HepG2 (cell line): Measurements from ENCODE around the gene ETHE1. TPM values are rescaled to one million over a fixed set of nuclear protein-coding genes. Genes with fewer than 3 reads are reported as not detected.

ENCODE experiments used
- ADNP ChIP-seq: sonication (generic); formaldehyde crosslinking; IDR thresholded peaks from 2 replicates; pipeline ENCODE4 v1.4.0; 2020; ENCODE audit warnings: missing genetic modification reagents
- CBX5 ChIP-seq: sonication (generic); formaldehyde crosslinking; IDR thresholded peaks from 2 replicates; pipeline ENCODE4 v1.4.0; 2020; ENCODE audit warnings: missing genetic modification reagents, borderline replicate concordance
- FOXJ3 ChIP-seq: sonication (generic); formaldehyde crosslinking; IDR thresholded peaks from 2 replicates; pipeline ENCODE4 v1.4.0; 2020; ENCODE audit warnings: missing genetic modification reagents, mild to moderate bottlenecking, borderline replicate concordance
- FOXK2 ChIP-seq: fragments of 450-650 bp; IDR thresholded peaks from 2 replicates; pipeline ENCODE4 v1.6.1; 2016
- ISX ChIP-seq: sonication (generic); formaldehyde crosslinking; conservative IDR thresholded peaks from 2 replicates; pipeline ENCODE4 v1.5.0; 2020; ENCODE audit warnings: missing genetic modification reagents
- PHF5A ChIP-seq: IDR thresholded peaks from one replicate; pipeline ENCODE4 v1.6.1; 2018; ENCODE audit warnings: low read depth, missing genetic modification reagents; ENCODE audit not compliant: unreplicated experiment
- SP4 ChIP-seq: sonication (generic); formaldehyde crosslinking; IDR thresholded peaks from 2 replicates; pipeline ENCODE4 v1.8.1; 2023; ENCODE audit warnings: mild to moderate bottlenecking, missing genetic modification reagents
- TEAD2 ChIP-seq: sonication (generic); formaldehyde crosslinking; IDR thresholded peaks from 2 replicates; pipeline ENCODE4 v1.9.0; 2021; ENCODE audit warnings: missing genetic modification reagents
- ZNF136 ChIP-seq: sonication (generic); formaldehyde crosslinking; IDR thresholded peaks from 2 replicates; pipeline ENCODE4 v1.8.1; 2022; ENCODE audit warnings: low read depth, mild to moderate bottlenecking, moderate library complexity, missing genetic modification reagents
- ZNF337 ChIP-seq: sonication (generic); formaldehyde crosslinking; IDR thresholded peaks from 2 replicates; pipeline ENCODE4 v1.5.1; 2020; ENCODE audit warnings: missing genetic modification reagents, low read depth, mild to moderate bottlenecking, borderline replicate concordance
- ZNF382 ChIP-seq: sonication (generic); formaldehyde crosslinking; IDR thresholded peaks from 2 replicates; pipeline ENCODE4 v1.5.0; 2020; ENCODE audit warnings: missing genetic modification reagents, mild to moderate bottlenecking, borderline replicate concordance
- ZNF564 ChIP-seq: sonication (generic); formaldehyde crosslinking; IDR thresholded peaks from 2 replicates; pipeline ENCODE4 v1.8.1; 2023; ENCODE audit warnings: mild to moderate bottlenecking, missing genetic modification reagents
- ZNF572 ChIP-seq: sonication (generic); formaldehyde crosslinking; IDR thresholded peaks from 2 replicates; pipeline ENCODE4 v1.5.1; 2020; ENCODE audit warnings: mild to moderate bottlenecking, missing genetic modification reagents
- ZNF616 ChIP-seq: sonication (generic); formaldehyde crosslinking; IDR thresholded peaks from 2 replicates; pipeline ENCODE4 v1.5.0; 2020; ENCODE audit warnings: low read depth, mild to moderate bottlenecking, missing genetic modification reagents
- ZNF678 ChIP-seq: sonication (generic); formaldehyde crosslinking; IDR thresholded peaks from 2 replicates; pipeline ENCODE4 v1.4.0; 2020; ENCODE audit warnings: mild to moderate bottlenecking, missing genetic modification reagents
- ZNF878 ChIP-seq: sonication (generic); formaldehyde crosslinking; IDR thresholded peaks from 2 replicates; pipeline ENCODE4 v1.8.1; 2023; ENCODE audit warnings: mild to moderate bottlenecking, missing genetic modification reagents, moderate library complexity
- polyA plus RNA-seq, 8 experiments: library from polyadenylated mRNA; depleted of rRNA in 3 of 8; stranded (reverse) in 7 of 8; unstranded in 1 of 8; fragments of >200 nt; fragmentation: Illumina TruSeq in 4 of 8; extraction: Trizol in 4 of 8; gene quantifications; 2 replicates each; pipeline versions ENCODE4 v1.2.1 to v1.2.3, GENCODE V29; 2011 to 2016; ENCODE audit warnings: low read depth in 4 of 8, missing spikeins in 1 of 8, mixed read lengths in 1 of 8; ENCODE audit not compliant: insufficient read depth in 1 of 8
- total RNA-seq, 5 experiments: library from RNA; depleted of rRNA; stranded (reverse); fragments of >200 nt; fragmentation: Illumina TruSeq; extraction: Trizol; gene quantifications; 2 replicates each; pipeline ENCODE4 v1.2.3, GENCODE V29; 2016; ENCODE audit warnings: low read depth in 1 of 5
- TF ChIP-seq, protein P1 (sequence below): sonication (generic); formaldehyde crosslinking; IDR thresholded peaks from 2 replicates; pipeline ENCODE4 v1.8.1; 2022; ENCODE audit warnings: mild to moderate bottlenecking, missing genetic modification reagents
- TF ChIP-seq, protein P2 (sequence below): sonication (generic); formaldehyde crosslinking; IDR thresholded peaks from 2 replicates; pipeline ENCODE4 v1.8.1; 2022; ENCODE audit warnings: low read depth, mild to moderate bottlenecking, missing genetic modification reagents
- TF ChIP-seq, protein P3 (sequence below): sonication (generic); formaldehyde crosslinking; IDR thresholded peaks from 2 replicates; pipeline ENCODE4 v1.4.0; 2020; ENCODE audit warnings: mild to moderate bottlenecking, missing genetic modification reagents
- TF ChIP-seq, protein P4 (sequence below): sonication (generic); formaldehyde crosslinking; IDR thresholded peaks from 2 replicates; pipeline ENCODE4 v1.5.0; 2020; ENCODE audit warnings: mild to moderate bottlenecking, missing genetic modification reagents
- TF ChIP-seq, protein P5 (sequence below): sonication (generic); formaldehyde crosslinking; IDR thresholded peaks from 2 replicates; pipeline ENCODE4 v1.5.1; 2020; ENCODE audit warnings: mild to moderate bottlenecking, missing genetic modification reagents, borderline replicate concordance

ETHE1 gene
- total and polyA plus RNA-seq, 2 of the 13 experiments (the other 11 are each of a cell fraction or from before 2014, with no cell fraction given), result 32.5 to 58.4 TPM

DNA sequence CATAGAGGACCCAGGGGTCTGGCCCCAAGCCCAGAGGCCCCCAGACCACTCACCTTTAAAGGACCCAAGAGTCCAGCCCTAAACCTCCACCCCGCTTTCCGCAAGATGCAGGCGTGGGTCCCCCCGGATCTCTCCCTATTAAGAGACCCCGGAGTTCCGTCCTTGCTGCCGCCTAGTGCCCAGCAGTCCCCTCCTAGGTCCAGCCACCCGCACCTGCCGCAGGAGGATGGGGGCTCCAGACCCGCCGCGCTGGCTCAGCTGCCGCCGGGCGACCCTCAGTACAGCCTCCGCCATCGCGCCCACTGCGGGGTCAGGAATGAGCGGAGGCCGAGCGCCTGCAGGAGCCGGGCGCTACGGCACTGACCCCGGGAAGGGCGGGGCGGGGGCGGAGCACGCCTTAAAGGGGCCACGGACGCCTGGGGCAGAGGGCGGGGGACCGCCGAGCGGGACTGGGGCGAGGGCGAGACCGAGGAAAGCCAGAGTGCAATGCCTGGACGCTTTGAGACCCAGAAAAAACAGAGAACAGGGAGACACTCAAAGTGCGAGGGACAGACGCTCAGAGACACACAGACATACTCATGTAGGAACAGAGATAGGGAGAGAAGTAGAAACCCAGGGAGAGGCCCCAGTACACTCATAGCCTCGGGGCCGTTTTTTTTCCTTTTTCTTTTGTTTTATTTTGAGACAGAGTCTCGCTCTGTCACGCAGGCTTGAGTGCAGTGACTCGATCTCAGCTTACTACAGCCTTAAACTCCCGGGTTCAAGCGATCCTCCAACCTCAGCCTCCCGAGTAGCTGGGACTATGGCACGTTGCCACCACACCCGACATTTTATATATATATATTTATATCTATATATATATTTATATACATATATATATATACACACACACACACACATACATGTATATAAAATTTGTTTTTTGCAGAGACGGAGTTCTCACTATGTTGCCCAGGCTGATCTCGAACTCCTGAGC lies at the start of gene ETHE1 (continued):
- no peak for TF ChIP-seq ZNF564
- no peak for TF ChIP-seq FOXJ3
- no peak for TF ChIP-seq ZNF678 (CRISPR knock-in tag)
- 0 out of 2 replicates have a peak, but pooled peaks have one; percentile 66 for TF ChIP-seq ZNF878
- TF ChIP-seq ZNF572 (CRISPR knock-in tag), result 0 out of 2 replicates have a peak, but pooled peaks have one; percentile 44
- TF ChIP-seq TEAD2, result no peak
- TF ChIP-seq, protein P1, sequence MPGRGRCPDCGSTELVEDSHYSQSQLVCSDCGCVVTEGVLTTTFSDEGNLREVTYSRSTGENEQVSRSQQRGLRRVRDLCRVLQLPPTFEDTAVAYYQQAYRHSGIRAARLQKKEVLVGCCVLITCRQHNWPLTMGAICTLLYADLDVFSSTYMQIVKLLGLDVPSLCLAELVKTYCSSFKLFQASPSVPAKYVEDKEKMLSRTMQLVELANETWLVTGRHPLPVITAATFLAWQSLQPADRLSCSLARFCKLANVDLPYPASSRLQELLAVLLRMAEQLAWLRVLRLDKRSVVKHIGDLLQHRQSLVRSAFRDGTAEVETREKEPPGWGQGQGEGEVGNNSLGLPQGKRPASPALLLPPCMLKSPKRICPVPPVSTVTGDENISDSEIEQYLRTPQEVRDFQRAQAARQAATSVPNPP (CRISPR knock-in tag), result peak; percentile 72; the same call in 1 of the 2 replicates
- no peak for TF ChIP-seq ZNF382
- no peak for TF ChIP-seq ADNP (CRISPR knock-in tag)
- TF ChIP-seq CBX5 (CRISPR knock-in tag), result no peak
- TF ChIP-seq FOXK2, result no peak
- TF ChIP-seq ZNF136 (CRISPR knock-in tag), result no peak
- TF ChIP-seq, protein P2, sequence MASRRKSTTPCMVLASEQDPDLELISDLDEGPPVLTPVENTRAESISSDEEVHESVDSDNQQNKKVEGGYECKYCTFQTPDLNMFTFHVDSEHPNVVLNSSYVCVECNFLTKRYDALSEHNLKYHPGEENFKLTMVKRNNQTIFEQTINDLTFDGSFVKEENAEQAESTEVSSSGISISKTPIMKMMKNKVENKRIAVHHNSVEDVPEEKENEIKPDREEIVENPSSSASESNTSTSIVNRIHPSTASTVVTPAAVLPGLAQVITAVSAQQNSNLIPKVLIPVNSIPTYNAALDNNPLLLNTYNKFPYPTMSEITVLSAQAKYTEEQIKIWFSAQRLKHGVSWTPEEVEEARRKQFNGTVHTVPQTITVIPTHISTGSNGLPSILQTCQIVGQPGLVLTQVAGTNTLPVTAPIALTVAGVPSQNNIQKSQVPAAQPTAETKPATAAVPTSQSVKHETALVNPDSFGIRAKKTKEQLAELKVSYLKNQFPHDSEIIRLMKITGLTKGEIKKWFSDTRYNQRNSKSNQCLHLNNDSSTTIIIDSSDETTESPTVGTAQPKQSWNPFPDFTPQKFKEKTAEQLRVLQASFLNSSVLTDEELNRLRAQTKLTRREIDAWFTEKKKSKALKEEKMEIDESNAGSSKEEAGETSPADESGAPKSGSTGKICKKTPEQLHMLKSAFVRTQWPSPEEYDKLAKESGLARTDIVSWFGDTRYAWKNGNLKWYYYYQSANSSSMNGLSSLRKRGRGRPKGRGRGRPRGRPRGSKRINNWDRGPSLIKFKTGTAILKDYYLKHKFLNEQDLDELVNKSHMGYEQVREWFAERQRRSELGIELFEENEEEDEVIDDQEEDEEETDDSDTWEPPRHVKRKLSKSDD, result no peak
- TF ChIP-seq ZNF616 (CRISPR knock-in tag), result no peak
- TF ChIP-seq, protein P3, sequence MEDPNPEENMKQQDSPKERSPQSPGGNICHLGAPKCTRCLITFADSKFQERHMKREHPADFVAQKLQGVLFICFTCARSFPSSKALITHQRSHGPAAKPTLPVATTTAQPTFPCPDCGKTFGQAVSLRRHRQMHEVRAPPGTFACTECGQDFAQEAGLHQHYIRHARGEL (CRISPR knock-in tag), result no peak
- TF ChIP-seq, protein P4, sequence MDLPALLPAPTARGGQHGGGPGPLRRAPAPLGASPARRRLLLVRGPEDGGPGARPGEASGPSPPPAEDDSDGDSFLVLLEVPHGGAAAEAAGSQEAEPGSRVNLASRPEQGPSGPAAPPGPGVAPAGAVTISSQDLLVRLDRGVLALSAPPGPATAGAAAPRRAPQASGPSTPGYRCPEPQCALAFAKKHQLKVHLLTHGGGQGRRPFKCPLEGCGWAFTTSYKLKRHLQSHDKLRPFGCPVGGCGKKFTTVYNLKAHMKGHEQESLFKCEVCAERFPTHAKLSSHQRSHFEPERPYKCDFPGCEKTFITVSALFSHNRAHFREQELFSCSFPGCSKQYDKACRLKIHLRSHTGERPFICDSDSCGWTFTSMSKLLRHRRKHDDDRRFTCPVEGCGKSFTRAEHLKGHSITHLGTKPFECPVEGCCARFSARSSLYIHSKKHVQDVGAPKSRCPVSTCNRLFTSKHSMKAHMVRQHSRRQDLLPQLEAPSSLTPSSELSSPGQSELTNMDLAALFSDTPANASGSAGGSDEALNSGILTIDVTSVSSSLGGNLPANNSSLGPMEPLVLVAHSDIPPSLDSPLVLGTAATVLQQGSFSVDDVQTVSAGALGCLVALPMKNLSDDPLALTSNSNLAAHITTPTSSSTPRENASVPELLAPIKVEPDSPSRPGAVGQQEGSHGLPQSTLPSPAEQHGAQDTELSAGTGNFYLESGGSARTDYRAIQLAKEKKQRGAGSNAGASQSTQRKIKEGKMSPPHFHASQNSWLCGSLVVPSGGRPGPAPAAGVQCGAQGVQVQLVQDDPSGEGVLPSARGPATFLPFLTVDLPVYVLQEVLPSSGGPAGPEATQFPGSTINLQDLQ (CRISPR knock-in tag), result no peak
- TF ChIP-seq, protein P5, sequence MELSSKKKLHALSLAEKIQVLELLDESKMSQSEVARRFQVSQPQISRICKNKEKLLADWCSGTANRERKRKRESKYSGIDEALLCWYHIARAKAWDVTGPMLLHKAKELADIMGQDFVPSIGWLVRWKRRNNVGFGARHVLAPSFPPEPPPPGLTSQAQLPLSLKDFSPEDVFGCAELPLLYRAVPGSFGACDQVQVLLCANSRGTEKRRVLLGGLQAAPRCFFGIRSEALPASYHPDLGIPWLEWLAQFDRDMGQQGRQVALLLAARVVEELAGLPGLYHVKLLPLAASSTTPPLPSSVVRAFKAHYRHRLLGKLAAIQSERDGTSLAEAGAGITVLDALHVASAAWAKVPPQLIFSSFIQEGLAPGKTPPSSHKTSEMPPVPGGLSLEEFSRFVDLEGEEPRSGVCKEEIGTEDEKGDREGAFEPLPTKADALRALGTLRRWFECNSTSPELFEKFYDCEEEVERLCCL, result no peak
- no peak for TF ChIP-seq PHF5A (CRISPR knock-in tag)
- no peak for TF ChIP-seq ISX
- TF ChIP-seq SP4 (CRISPR knock-in tag), result peak; percentile 97
- TF ChIP-seq ZNF337, result no peak
